Liver (tissue), 9 donors: ENCODE measurements around the gene PCBD1. TPM values are rescaled to one million over a fixed set of nuclear protein-coding genes. Genes with fewer than 3 reads are reported as not detected.
A peak's percentile ranks its signal among the peaks of the same experiment; 100 is the strongest.

ENCODE experiments used
- DNase-seq: peaks from one replicate; pipeline ENCODE4 v3.0.0-alpha.2; 2017; ENCODE audit warnings: low spot score
- H3K27ac ChIP-seq, 2 donors: one replicate each; pipeline ENCODE4 v1.7.0; 2013; ENCODE audit warnings: inconsistent platforms in 2 of 2, low read length in 2 of 2, control low read depth in 1 of 2, low read depth in 1 of 2, mild to moderate bottlenecking in 1 of 2
- H3K27me3 ChIP-seq, 4 donors: one replicate each; pipeline versions ENCODE4 v1.6.1 to v1.7.0; 2013; ENCODE audit warnings: low read length in 3 of 4, inconsistent platforms in 1 of 4, mild to moderate bottlenecking in 1 of 4, moderate library complexity in 1 of 4; ENCODE audit not compliant: control insufficient read depth in 4 of 4, insufficient read depth in 4 of 4
- H3K36me3 ChIP-seq, 4 donors: one replicate each; pipeline versions ENCODE4 v1.6.1 to v1.7.0; 2013; ENCODE audit warnings: low read length in 3 of 4, mild to moderate bottlenecking in 3 of 4, low read depth in 1 of 4, moderate library complexity in 1 of 4; ENCODE audit not compliant: control insufficient read depth in 4 of 4, insufficient read depth in 3 of 4
- H3K4me1 ChIP-seq, 4 donors: one replicate each; pipeline versions ENCODE4 v1.6.1 to v1.7.0; 2013; ENCODE audit warnings: low read length in 3 of 4, mild to moderate bottlenecking in 3 of 4, moderate library complexity in 1 of 4; ENCODE audit not compliant: control insufficient read depth in 4 of 4, insufficient read depth in 4 of 4
- H3K4me3 ChIP-seq, 3 donors: one replicate each; pipeline versions ENCODE4 v1.6.1 to v1.7.0; 2013; ENCODE audit warnings: low read length in 3 of 3, control low read depth in 1 of 3, low read depth in 1 of 3, mild to moderate bottlenecking in 1 of 3
- H3K9ac ChIP-seq, 2 donors: one replicate each; pipeline ENCODE4 v1.7.0; 2013; ENCODE audit warnings: low read length in 2 of 2, mild to moderate bottlenecking in 2 of 2, moderate library complexity in 2 of 2, control low read depth in 1 of 2, low read depth in 1 of 2
- H3K9me3 ChIP-seq, 4 donors: one replicate each; pipeline versions ENCODE4 v1.6.1 to v1.7.0; 2013; ENCODE audit warnings: low read length in 3 of 4; ENCODE audit not compliant: control insufficient read depth in 4 of 4
- ATF3 ChIP-seq: IDR thresholded peaks from 2 replicates; pipeline ENCODE4 v1.6.1; 2016; ENCODE audit warnings: antibody characterized with exemption
- EGR1 ChIP-seq, 2 donors: IDR thresholded peaks; 2 replicates each; pipeline ENCODE4 v1.6.1; 2016 to 2018; ENCODE audit warnings: antibody characterized with exemption in 2 of 2, low read depth in 2 of 2
- FOXA2 ChIP-seq: IDR thresholded peaks from 2 replicates; pipeline ENCODE4 v1.6.1; 2016; ENCODE audit warnings: antibody characterized with exemption
- GABPA ChIP-seq, 2 donors: IDR thresholded peaks in 1 of 2; conservative IDR thresholded peaks in 1 of 2; 2 replicates each; pipeline ENCODE4 v1.6.1; 2016; ENCODE audit warnings: antibody characterized with exemption in 2 of 2, mild to moderate bottlenecking in 1 of 2, moderate library complexity in 1 of 2
- HNF4A ChIP-seq, 2 donors: conservative IDR thresholded peaks; 2 replicates each; pipeline ENCODE4 v1.6.1; 2016; ENCODE audit warnings: antibody characterized with exemption in 2 of 2, mild to moderate bottlenecking in 2 of 2
- HNF4G ChIP-seq: IDR thresholded peaks from 2 replicates; pipeline ENCODE4 v1.6.1; 2016; ENCODE audit warnings: antibody characterized with exemption
- MAX ChIP-seq: IDR thresholded peaks from 2 replicates; pipeline ENCODE4 v1.6.1; 2016; ENCODE audit warnings: antibody characterized with exemption
- RAD21 ChIP-seq, 2 donors: IDR thresholded peaks; 2 replicates each; pipeline ENCODE4 v1.6.1; 2016; ENCODE audit warnings: antibody characterized with exemption in 2 of 2, mild to moderate bottlenecking in 2 of 2
- RXRA ChIP-seq, 2 donors: IDR thresholded peaks; 2 replicates each; pipeline ENCODE4 v1.6.1; 2017 to 2018; ENCODE audit warnings: antibody characterized with exemption in 2 of 2, mild to moderate bottlenecking in 1 of 2
- TAF1 ChIP-seq: conservative IDR thresholded peaks from 2 replicates; pipeline ENCODE4 v1.6.1; 2016; ENCODE audit warnings: antibody characterized with exemption, mild to moderate bottlenecking
- YY1 ChIP-seq: IDR thresholded peaks from 2 replicates; pipeline ENCODE4 v1.6.1; 2016; ENCODE audit warnings: antibody characterized with exemption, mild to moderate bottlenecking
- WGBS: extraction: QIAGEN DNeasy Blood & Tissue Kit; methylation state at CpG from one replicate; pipeline ENCODE4 v1.1.7; 2013; 5-methylcytosine and 5-hydroxymethylcytosine counted together
- polyA plus RNA-seq, 2 donors: library from polyadenylated mRNA; stranded (reverse) in 1 of 2; unstranded in 1 of 2; fragments of 200-250 nt in 1 of 2; fragments of >200 nt in 1 of 2; fragmentation: Nextera tagmentation in 1 of 2; extraction: Ambion mirVana in 1 of 2; gene quantifications; one replicate each; pipeline versions ENCODE4 v1.2.1 to v1.2.3, GENCODE V29; 2013 to 2015
- total RNA-seq, 2 donors: library from RNA; depleted of rRNA; stranded (reverse); fragments of >200 nt; gene quantifications; one replicate each; pipeline ENCODE4 v1.2.3, GENCODE V29; 2014
- TF ChIP-seq, protein P1 (sequence below): IDR thresholded peaks from 2 replicates; pipeline ENCODE4 v1.6.1; 2016; ENCODE audit warnings: antibody characterized with exemption
- TF ChIP-seq, protein P2 (sequence below): fragments of 150-350 bp; IDR thresholded peaks from 2 replicates; pipeline ENCODE4 v1.5.1; 2017; ENCODE audit warnings: improper control_type of control experiment, low read depth, low read length; ENCODE audit not compliant: missing input control
- donor health status: healthy.
- donor health status: healthy.
- donor health status: healthy.
- donor health status: healthy.
- donor health status: healthy.

The PCBD1 gene
- total and polyA plus RNA-seq, 4 donors = 72.0 to 458 (median 171) TPM

GRCh38 chr10:70837660-70838059, 50.7 kb downstream of the PCBD1 start:
- peaks cover 6 to 29% (median 28%) of the 10 kb centered on the region in 4 donors for H3K4me1 ChIP-seq
- no peaks in the 10 kb centered on the region for H3K27me3 ChIP-seq
- TF ChIP-seq, protein P1, sequence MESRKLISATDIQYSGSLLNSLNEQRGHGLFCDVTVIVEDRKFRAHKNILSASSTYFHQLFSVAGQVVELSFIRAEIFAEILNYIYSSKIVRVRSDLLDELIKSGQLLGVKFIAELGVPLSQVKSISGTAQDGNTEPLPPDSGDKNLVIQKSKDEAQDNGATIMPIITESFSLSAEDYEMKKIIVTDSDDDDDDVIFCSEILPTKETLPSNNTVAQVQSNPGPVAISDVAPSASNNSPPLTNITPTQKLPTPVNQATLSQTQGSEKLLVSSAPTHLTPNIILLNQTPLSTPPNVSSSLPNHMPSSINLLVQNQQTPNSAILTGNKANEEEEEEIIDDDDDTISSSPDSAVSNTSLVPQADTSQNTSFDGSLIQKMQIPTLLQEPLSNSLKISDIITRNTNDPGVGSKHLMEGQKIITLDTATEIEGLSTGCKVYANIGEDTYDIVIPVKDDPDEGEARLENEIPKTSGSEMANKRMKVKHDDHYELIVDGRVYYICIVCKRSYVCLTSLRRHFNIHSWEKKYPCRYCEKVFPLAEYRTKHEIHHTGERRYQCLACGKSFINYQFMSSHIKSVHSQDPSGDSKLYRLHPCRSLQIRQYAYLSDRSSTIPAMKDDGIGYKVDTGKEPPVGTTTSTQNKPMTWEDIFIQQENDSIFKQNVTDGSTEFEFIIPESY = no peak
- TF ChIP-seq RXRA (IDR thresholded peaks at IDR 0.05) (no peak), RAD21 (IDR thresholded peaks at IDR 0.05) (no peak), MAX (no peak), HNF4A (conservative IDR thresholded peaks at IDR 0.05) (no peak), FOXA2 (no peak), ATF3 (no peak), YY1 (no peak), GABPA (IDR thresholded peaks at IDR 0.05 in 1 of 2, conservative IDR thresholded peaks at IDR 0.05 in 1 of 2) (no peak), HNF4G (no peak), TAF1 (no peak), EGR1 (IDR thresholded peaks at IDR 0.05; ENCODE audit: low read depth in 2 of 2) (no peak)
- TF ChIP-seq, protein P2, sequence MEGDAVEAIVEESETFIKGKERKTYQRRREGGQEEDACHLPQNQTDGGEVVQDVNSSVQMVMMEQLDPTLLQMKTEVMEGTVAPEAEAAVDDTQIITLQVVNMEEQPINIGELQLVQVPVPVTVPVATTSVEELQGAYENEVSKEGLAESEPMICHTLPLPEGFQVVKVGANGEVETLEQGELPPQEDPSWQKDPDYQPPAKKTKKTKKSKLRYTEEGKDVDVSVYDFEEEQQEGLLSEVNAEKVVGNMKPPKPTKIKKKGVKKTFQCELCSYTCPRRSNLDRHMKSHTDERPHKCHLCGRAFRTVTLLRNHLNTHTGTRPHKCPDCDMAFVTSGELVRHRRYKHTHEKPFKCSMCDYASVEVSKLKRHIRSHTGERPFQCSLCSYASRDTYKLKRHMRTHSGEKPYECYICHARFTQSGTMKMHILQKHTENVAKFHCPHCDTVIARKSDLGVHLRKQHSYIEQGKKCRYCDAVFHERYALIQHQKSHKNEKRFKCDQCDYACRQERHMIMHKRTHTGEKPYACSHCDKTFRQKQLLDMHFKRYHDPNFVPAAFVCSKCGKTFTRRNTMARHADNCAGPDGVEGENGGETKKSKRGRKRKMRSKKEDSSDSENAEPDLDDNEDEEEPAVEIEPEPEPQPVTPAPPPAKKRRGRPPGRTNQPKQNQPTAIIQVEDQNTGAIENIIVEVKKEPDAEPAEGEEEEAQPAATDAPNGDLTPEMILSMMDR = no peak
- peaks cover 0 to 2% (median 0%) of the 10 kb centered on the region in 4 donors for H3K9me3 ChIP-seq
- WGBS = 86% methylated on average over 3 of the region's 3 CpGs
- DNase-seq = no peak
- H3K9ac ChIP-seq = no peak overlapping the region
- H3K4me3 ChIP-seq = no peak overlapping the region
- H3K36me3 ChIP-seq = peaks cover 0 to 3% (median 0%) of the 10 kb centered on the region in 4 donors
- no peak overlapping the region for H3K27ac ChIP-seq

DNA sequence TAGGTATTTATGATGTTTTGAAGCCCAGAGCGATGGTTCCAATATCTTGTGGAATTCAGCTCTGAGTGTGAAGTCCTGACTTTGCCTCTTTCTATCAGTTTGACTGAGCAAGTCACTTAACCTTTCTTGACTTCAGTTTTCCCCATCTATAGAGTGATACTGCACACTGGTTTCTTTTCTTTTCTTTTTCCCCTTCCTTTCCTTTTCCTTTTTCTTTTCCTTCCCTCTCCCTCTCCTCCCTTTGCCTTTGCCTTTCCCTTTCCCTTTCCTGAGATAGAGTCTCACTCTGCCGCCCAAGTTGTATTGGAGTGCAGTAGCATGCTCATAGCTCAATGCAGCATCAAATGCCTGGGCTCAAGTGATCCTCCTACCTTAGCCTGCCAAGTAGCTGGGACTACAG, 52.0 kb downstream of the PCBD1 start:
- Histone ChIP-seq H3K4me3 (no peak overlapping the region), H3K27ac (peak overlapping the region; percentile 66), H3K4me1 (peaks cover 6 to 29% (median 28%) of the 10 kb centered on the region in 4 donors), H3K27me3 (no peaks in the 10 kb centered on the region), H3K9ac (peak overlapping the region in 1 of 2 donors; percentile 43), H3K36me3 (peaks cover 0 to 3% (median 0%) of the 10 kb centered on the region in 4 donors), H3K9me3 (peaks cover 0 to 2% (median 0%) of the 10 kb centered on the region in 4 donors)
- 55% methylated on average over 2 of the region's 2 CpGs for WGBS
- TF ChIP-seq RAD21 (IDR thresholded peaks at IDR 0.05) (peak in 1 of 2 donors; percentile 2), GABPA (IDR thresholded peaks at IDR 0.05 in 1 of 2, conservative IDR thresholded peaks at IDR 0.05 in 1 of 2) (no peak)
- DNase-seq = no peak
